ENCODE results near the gene HMCN2. TPM values are rescaled to one million over a fixed set of nuclear protein-coding genes. Genes with fewer than 3 reads are reported as not detected.

The HMCN2 gene
- polyA plus RNA-seq, 3 donors, result 0.83 to 0.89 (median 0.86) TPM

- DNase-seq (ENCODE audit: low read depth in 3 of 3, low spot score in 2 of 3), result no peak
Measured at GRCh38 chr9:130305381-130305780, 39.8 kb downstream of the HMCN2 start.

GRCh38 chr9:130306823-130307666 lies 41.5 kb downstream of the HMCN2 start:
- peak in 1 of 3 donors; percentile 43 for DNase-seq (ENCODE audit: low read depth in 3 of 3, low spot score in 2 of 3)

DNA sequence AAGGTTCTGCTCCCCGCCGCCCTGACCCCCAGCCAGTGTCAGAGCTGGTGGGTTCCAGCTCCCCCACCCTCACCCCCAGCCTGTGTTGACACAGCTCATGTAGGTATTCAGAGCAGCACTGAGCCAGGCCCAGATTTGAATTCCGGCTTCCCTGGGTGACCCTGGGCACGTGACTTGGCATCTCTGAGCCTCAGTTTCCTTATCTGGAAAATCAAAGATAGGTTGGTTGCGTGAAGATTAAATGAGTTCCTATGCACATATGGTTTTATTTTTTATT lies 42.0 kb downstream of the HMCN2 start:
- DNase-seq (ENCODE audit: low read depth in 3 of 3, low spot score in 2 of 3), result no peak

DNA sequence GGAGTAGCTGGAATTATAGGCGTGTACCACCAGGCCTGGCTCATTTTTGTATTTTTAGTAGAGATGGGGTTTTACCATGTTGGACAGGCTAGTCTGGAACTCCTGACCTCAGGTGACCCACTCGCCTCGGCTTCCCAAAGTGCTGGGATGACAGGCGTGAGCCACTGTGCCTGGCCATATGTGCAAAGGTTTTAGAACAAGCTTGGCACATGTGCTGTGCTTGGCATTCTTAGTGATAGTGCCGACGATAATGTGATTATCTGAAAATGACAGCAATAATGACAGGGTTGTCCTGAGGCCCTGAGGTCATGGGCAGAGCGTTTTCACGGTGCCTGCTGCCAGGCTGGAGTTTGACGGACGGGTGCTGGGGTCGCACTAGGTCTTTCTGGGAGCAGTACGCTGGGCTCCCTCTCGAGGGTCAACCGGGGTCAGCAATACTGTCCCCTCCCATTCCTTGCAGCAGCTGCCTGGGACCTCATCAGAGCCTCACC lies 42.6 kb downstream of the HMCN2 start:
- DNase-seq (ENCODE audit: low read depth in 3 of 3, low spot score in 2 of 3), result no peak

GRCh38 chr9:130309689-130310455 lies 44.3 kb downstream of the HMCN2 start:
- no peak for DNase-seq (ENCODE audit: low read depth in 3 of 3, low spot score in 2 of 3)

DNA sequence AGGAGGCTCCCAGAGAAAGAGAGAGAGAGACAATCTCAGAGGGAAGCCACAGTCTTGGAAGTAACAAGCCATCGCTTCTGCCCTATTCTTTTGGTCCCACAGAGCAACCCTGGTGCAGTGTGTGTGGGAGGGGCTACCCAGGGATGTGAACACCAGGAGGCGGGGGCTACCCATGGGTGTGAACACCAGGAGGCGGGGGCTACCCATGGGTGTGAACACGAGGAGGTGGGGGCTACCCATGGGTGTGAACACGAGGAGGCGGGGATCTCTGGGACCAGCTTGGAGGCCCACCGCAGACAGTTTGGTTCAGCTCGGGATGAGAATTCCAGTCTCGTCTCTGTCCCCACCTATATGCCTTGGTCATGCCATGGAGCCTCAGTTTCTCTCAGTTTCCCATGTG lies 44.9 kb downstream of the HMCN2 start:
- no peak for DNase-seq (ENCODE audit: low read depth in 3 of 3, low spot score in 2 of 3)

- DNase-seq (ENCODE audit: low read depth in 3 of 3, low spot score in 2 of 3), result no peak
Measured at GRCh38 chr9:130311003-130311402, 45.4 kb downstream of the HMCN2 start.

- no peak for DNase-seq (ENCODE audit: low read depth in 3 of 3, low spot score in 2 of 3)
Measured at GRCh38 chr9:130311408-130312140, 46.0 kb downstream of the HMCN2 start.

DNA sequence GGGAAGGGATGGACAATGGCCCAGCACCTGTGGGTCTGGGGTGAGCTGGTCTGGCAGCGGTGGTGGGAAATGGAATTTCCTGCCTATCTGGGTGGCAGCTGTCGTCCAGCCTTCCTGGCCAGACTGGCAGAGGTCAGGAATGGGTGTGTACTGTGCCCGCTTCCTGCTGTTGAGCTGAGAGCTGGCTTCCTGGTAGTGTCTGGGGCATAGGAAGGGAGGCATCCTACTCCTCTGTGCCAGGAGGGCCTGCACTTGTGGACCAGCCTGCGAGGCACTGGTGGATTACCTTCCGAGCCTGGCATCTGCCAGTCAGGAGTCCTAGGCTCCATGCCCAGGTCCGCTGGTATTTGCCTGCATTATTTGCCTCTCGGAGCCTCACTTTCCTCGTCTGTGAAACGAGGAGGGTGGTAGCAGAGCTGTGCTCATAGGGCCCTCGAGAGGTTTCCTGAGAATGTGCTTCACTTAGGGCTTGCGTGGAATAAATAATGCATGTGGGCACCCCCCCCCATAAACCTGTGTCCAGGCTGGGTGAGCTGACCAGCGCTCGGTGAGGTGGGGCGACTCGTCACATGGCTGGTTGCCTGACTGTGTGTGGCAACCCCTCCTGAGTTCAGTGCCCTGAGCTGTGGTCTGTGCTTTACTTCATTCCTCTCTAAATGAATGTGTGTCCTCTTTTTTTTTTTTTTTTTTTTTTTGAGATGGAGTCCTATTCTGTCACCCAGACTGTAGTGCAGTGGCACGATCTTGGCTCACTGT lies 47.7 kb downstream of the HMCN2 start:
- DNase-seq (ENCODE audit: low read depth in 3 of 3, low spot score in 2 of 3), result no peak

DNA sequence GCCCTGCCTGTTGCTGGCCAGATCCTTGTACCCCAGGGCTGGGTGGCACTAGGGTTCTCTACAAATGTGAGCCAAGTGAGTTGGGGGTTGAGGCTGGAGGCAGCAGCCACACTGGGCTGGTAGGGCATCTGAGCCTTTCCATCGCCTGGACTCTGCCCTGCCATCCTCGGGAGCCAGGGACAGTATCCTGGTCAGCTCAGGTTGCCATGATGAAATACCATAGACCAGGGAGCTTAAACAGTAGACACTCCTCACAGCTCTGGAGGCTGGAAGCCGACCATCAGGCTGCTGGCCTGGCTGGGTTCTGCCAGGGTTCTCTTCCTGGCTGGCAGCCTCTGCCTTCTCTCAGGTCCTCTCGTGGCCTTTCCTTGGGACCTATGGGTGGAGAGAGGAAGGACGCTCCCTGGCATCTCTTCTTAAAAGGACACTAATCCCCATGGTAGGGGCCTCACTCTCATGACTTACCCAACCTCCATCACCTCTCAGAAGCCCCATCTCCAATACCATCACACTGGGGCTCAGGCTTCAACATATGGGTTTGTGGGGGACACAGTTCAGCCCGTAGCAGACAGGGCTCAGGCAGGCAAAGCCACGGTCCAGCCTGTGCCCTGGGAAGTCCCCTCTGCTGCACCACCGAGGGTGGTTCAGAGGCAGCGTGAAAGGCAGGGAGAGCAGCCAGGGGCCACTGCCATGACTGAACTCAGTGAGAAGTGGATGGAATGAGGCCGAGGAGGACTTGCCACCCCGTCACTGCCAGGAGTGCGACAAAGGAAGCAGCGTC lies 50.1 kb downstream of the HMCN2 start:
- DNase-seq (ENCODE audit: low read depth in 3 of 3, low spot score in 2 of 3), result no peak

DNA sequence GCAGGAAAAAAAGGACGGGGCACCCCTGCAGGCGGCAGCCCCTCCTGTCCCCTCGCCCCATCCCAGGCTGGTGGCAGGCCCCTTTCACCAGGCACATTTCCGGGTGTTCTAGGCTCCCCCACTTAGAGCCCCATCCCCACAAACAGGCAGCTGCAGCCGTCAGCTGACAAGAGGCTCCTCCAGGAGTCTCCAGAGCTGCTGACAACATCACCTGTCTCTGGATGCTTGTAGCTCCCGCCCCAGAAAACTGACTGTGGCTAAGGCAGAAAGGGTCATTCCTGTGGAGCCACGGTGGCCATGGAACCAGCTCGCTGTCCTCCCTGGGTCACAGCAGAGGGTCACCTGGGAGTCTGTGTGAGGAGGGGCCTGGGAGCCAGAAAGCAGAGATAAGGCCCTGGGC lies 50.9 kb downstream of the HMCN2 start:
- DNase-seq (ENCODE audit: low read depth in 3 of 3, low spot score in 2 of 3), result no peak

GRCh38 chr9:130319300-130319699 lies 53.7 kb downstream of the HMCN2 start:
- no peak for DNase-seq (ENCODE audit: low read depth in 3 of 3, low spot score in 2 of 3)

GRCh38 chr9:130319944-130320712 lies 54.6 kb downstream of the HMCN2 start:
- no peak for DNase-seq (ENCODE audit: low read depth in 3 of 3, low spot score in 2 of 3)

DNA sequence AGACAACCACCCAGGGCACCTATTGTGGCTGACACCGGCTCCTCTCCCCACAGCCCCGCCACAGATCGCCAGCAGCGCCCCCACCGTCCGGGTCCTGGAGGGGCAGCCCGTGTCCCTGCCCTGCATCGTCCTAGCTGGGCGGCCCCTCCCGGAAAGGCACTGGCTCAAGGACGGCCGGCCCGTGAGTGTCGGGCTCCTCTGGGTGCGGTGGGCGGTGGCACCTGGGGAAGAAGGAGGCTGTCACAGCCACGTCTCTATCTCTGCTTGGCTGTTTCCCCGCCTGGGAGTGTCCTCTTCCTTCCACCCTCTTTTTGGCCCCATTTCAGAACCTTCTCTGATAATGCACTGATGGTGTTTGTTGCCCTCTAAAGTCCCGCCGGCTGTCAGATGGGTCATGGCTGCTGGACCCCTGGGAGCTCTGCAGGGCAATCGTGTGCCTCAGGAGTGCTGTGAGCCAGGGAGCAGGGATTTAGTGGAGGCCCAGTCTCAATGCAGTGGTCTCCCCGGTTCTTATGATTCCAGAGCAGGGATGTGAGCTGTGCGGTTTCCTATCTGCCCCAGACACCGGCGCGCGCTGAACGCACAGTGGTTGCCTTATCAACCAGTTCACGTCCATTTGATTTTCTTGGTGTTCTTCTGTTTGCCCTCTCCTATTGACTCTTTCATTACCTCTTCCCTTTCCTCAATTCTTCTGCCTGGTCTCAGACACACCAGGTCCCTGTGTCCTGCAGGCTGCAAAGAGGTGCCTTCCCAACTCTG lies 55.3 kb downstream of the HMCN2 start:
- no peak for DNase-seq (ENCODE audit: low read depth in 3 of 3, low spot score in 2 of 3)

DNA sequence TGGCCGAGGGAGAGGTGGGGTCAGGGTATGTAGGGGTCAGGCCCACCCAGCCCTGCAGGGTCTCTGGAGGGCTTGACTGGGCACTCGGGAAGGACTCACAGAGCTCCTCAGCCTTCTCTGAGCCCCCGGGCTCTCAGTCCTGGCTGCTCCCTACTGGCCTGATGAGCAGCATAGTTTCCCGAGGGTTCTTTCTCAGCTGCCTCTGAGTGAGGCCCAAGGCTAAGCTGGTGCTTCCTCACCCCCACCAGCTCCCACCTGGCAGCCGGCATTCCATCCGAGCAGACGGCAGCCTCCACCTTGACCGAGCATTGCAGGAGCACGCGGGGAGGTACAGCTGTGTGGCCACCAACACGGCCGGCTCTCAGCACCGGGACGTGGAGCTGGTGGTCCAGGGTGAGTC lies 56.0 kb downstream of the HMCN2 start:
- DNase-seq (ENCODE audit: low read depth in 3 of 3, low spot score in 2 of 3), result no peak

- DNase-seq (ENCODE audit: low read depth in 3 of 3, low spot score in 2 of 3), result no peak
Measured at GRCh38 chr9:130323051-130323745, 57.6 kb downstream of the HMCN2 start.

GRCh38 chr9:130325921-130326320 lies 60.4 kb downstream of the HMCN2 start:
- DNase-seq (ENCODE audit: low read depth in 3 of 3, low spot score in 2 of 3), result no peak

All from right renal cortex interstitium (tissue), 3 donors.